Measurements from ENCODE around the gene HECTD1.
A peak's percentile ranks its signal among the peaks of the same experiment; 100 is the strongest.

HECTD1 gene

GRCh38 chr14:31219169-31219568 is 11.6 kb upstream of the HECTD1 start:
- no peak for TF ChIP-seq CTCF (IDR thresholded peaks at IDR 0.05; ENCODE audit: low read depth, low read length)
- no peaks in the 10 kb centered on the region for H3K36me3 ChIP-seq
- H3K27me3 ChIP-seq (ENCODE audit: insufficient read depth, low read depth, severe bottlenecking) = no peaks in the 10 kb centered on the region
- DNase-seq = no peak
- no peaks in the 10 kb centered on the region for H3K9me3 ChIP-seq (ENCODE audit: severe bottlenecking)
- H3K27ac ChIP-seq = no peak overlapping the region
- H3K4me3 ChIP-seq (ENCODE audit: low read depth, low read length) = no peak overlapping the region

- Histone ChIP-seq H3K36me3 (no peaks in the 10 kb centered on the region), H3K27ac (no peak overlapping the region), H3K9me3 (ENCODE audit: severe bottlenecking) (no peaks in the 10 kb centered on the region), H3K27me3 (ENCODE audit: insufficient read depth, low read depth, severe bottlenecking) (no peaks in the 10 kb centered on the region), H3K4me3 (ENCODE audit: low read depth, low read length) (no peak overlapping the region)
- no peak for DNase-seq
- TF ChIP-seq CTCF (IDR thresholded peaks at IDR 0.05; ENCODE audit: low read depth, low read length) = no peak
Observed at GRCh38 chr14:31216359-31216758, 8.8 kb upstream of the HECTD1 start.

- H3K27me3 ChIP-seq (ENCODE audit: insufficient read depth, low read depth, severe bottlenecking) = no peaks in the 10 kb centered on the region
- TF ChIP-seq CTCF (IDR thresholded peaks at IDR 0.05; ENCODE audit: low read depth, low read length) = no peak
- no peaks in the 10 kb centered on the region for H3K9me3 ChIP-seq (ENCODE audit: severe bottlenecking)
- no peak for DNase-seq
- peaks cover 3% of the 10 kb centered on the region; the same call in 1 of the 2 replicates for H3K36me3 ChIP-seq
- H3K27ac ChIP-seq = no peak overlapping the region
- no peak overlapping the region for H3K4me3 ChIP-seq (ENCODE audit: low read depth, low read length)
Observed at GRCh38 chr14:31212893-31213292, 5.3 kb upstream of the HECTD1 start.

- Histone ChIP-seq H3K36me3 (peaks cover 15% of the 10 kb centered on the region), H3K27ac (no peak overlapping the region), H3K9me3 (ENCODE audit: severe bottlenecking) (no peaks in the 10 kb centered on the region), H3K27me3 (ENCODE audit: insufficient read depth, low read depth, severe bottlenecking) (no peaks in the 10 kb centered on the region), H3K4me3 (ENCODE audit: low read depth, low read length) (no peak overlapping the region)
- TF ChIP-seq CTCF (IDR thresholded peaks at IDR 0.05; ENCODE audit: low read depth, low read length) = no peak
- no peak for DNase-seq
Observed at GRCh38 chr14:31209605-31210004, 2.0 kb upstream of the HECTD1 start.

GRCh38 chr14:31208546-31209424 is 1.2 kb upstream of the HECTD1 start:
- DNase-seq = no peak

More at GRCh38 chr14:31208546-31209424, 1.2 kb upstream of the HECTD1 start:
- TF ChIP-seq CTCF (IDR thresholded peaks at IDR 0.05; ENCODE audit: low read depth, low read length) = no peak
- peak overlapping the region; percentile 51 for H3K4me3 ChIP-seq (ENCODE audit: low read depth, low read length)
- H3K36me3 ChIP-seq = peaks cover 22% of the 10 kb centered on the region
- H3K27ac ChIP-seq = peak overlapping the region; percentile 99
- no peaks in the 10 kb centered on the region for H3K9me3 ChIP-seq (ENCODE audit: severe bottlenecking)
- H3K27me3 ChIP-seq (ENCODE audit: insufficient read depth, low read depth, severe bottlenecking) = no peaks in the 10 kb centered on the region

Data from WERI-Rb-1 (cell line).